Subcutaneous abdominal adipose tissue (tissue), 5 donors: Measurements from ENCODE around the gene RYR2.

Experiments
- H3K27ac ChIP-seq: one replicate; pipeline ENCODE4 v1.7.0; 2013; ENCODE audit warnings: low read depth, mild to moderate bottlenecking, inconsistent platforms, low read length, moderate library complexity
- H3K27me3 ChIP-seq, 5 donors: one replicate each; pipeline ENCODE4 v1.7.0; 2013; ENCODE audit warnings: low read length in 5 of 5, inconsistent platforms in 1 of 5; ENCODE audit not compliant: control insufficient read depth in 5 of 5, insufficient read depth in 4 of 5
- H3K36me3 ChIP-seq, 5 donors: one replicate each; pipeline ENCODE4 v1.7.0; 2013; ENCODE audit warnings: low read length in 5 of 5; ENCODE audit not compliant: control insufficient read depth in 5 of 5, insufficient read depth in 5 of 5
- H3K4me1 ChIP-seq, 5 donors: one replicate each; pipeline ENCODE4 v1.7.0; 2013; ENCODE audit warnings: low read length in 5 of 5, mild to moderate bottlenecking in 3 of 5, moderate library complexity in 1 of 5; ENCODE audit not compliant: control insufficient read depth in 5 of 5, insufficient read depth in 5 of 5
- H3K4me3 ChIP-seq, 5 donors: one replicate each; pipeline ENCODE4 v1.7.0; 2013; ENCODE audit warnings: low read length in 5 of 5, low read depth in 1 of 5
- H3K9ac ChIP-seq, 5 donors: one replicate each; pipeline ENCODE4 v1.7.0; 2013; ENCODE audit warnings: low read length in 5 of 5, mild to moderate bottlenecking in 4 of 5, moderate library complexity in 3 of 5
- H3K9me3 ChIP-seq, 5 donors: one replicate each; pipeline ENCODE4 v1.7.0; 2013; ENCODE audit warnings: low read length in 5 of 5; ENCODE audit not compliant: control insufficient read depth in 5 of 5
- donor health status: healthy.
- donor health status: healthy.
- donor health status: healthy.
- donor health status: healthy.
- donor health status: healthy.

RYR2 gene

GRCh38 chr1:237879195-237879594, 837.2 kb downstream of the RYR2 start:
- no peak overlapping the region for H3K9ac ChIP-seq
- no peaks in the 10 kb centered on the region for H3K27me3 ChIP-seq
- no peaks in the 10 kb centered on the region for H3K36me3 ChIP-seq
- H3K27ac ChIP-seq, result no peak overlapping the region
- H3K4me1 ChIP-seq, result peaks cover 0 to 9% (median 6%) of the 10 kb centered on the region in 5 donors
- H3K4me3 ChIP-seq, result no peak overlapping the region
- H3K9me3 ChIP-seq, result no peaks in the 10 kb centered on the region
